ENCODE measurements around the gene NRXN3. TPM values are rescaled to one million over a fixed set of nuclear protein-coding genes. Genes with fewer than 3 reads are reported as not detected.

The NRXN3 gene
- polyA plus RNA-seq, 1 donor (not counting 4 experiments of a cell fraction or from before 2014, with no cell fraction given) = 0.89 TPM

DNA sequence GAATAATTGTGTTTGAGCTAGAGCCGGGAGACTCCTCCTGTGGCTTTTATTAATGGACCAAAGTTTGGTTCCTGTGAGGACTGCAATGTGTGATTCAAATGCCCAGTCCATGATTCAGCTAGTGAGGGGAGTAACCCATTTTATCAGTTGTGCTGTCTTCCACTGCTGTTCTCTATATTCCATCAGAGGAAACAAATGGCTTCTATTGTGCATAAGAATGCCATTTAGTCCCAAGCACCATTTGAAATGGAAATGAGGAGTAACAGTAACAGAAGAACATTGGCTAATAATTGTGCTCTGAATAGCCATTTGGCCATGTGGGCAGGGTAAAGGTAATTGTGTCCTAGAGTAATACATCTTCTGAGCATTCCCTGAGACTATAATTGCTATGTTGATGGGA lies 1398.4 kb downstream of the NRXN3 start:
- Histone ChIP-seq H3K9ac (ENCODE audit: control insufficient read depth, extremely low read depth, insufficient read depth, low read length) (no peak overlapping the region), H3K79me2 (ENCODE audit: control insufficient read depth, insufficient read depth, low read length) (no peaks in the 10 kb centered on the region), H3K9me3 (ENCODE audit: control insufficient read depth, low read depth, low read length) (no peaks in the 10 kb centered on the region), H3K27ac (ENCODE audit: control insufficient read depth, insufficient read depth, low read length) (no peak overlapping the region), H3K36me3 (ENCODE audit: control insufficient read depth in 2 of 2, extremely low read depth in 1 of 2, insufficient read depth in 2 of 2, low read length in 2 of 2) (no peaks in the 10 kb centered on the region), H3K4me1 (ENCODE audit: control insufficient read depth, extremely low read depth, insufficient read depth, low read length) (no peaks in the 10 kb centered on the region), H4K20me1 (ENCODE audit: control insufficient read depth, extremely low read depth, insufficient read depth, low read length) (no peaks in the 10 kb centered on the region), H3K4me3 (ENCODE audit: control insufficient read depth in 2 of 3, extremely low read depth in 1 of 3, insufficient read depth in 2 of 3, low read depth in 1 of 3, low read length in 3 of 3) (no peak overlapping the region), H3K9me1 (ENCODE audit: control insufficient read depth, extremely low read depth, insufficient read depth, low read length) (no peaks in the 10 kb centered on the region), H2AFZ (ENCODE audit: control insufficient read depth, low read length) (no peak overlapping the region), H3K27me3 (ENCODE audit: control insufficient read depth, extremely low read depth, insufficient read depth, low read length) (no peaks in the 10 kb centered on the region), H3K4me2 (ENCODE audit: control insufficient read depth, extremely low read depth, insufficient read depth, low read depth, low read length) (no peak overlapping the region)
- no peak for DNase-seq (ENCODE audit: low read depth, low spot score)
- no peak for FAIRE-seq
- TF ChIP-seq EZH2 (IDR thresholded peaks at IDR 0.05; ENCODE audit: low read length) = no peak
- TF ChIP-seq, protein P1, sequence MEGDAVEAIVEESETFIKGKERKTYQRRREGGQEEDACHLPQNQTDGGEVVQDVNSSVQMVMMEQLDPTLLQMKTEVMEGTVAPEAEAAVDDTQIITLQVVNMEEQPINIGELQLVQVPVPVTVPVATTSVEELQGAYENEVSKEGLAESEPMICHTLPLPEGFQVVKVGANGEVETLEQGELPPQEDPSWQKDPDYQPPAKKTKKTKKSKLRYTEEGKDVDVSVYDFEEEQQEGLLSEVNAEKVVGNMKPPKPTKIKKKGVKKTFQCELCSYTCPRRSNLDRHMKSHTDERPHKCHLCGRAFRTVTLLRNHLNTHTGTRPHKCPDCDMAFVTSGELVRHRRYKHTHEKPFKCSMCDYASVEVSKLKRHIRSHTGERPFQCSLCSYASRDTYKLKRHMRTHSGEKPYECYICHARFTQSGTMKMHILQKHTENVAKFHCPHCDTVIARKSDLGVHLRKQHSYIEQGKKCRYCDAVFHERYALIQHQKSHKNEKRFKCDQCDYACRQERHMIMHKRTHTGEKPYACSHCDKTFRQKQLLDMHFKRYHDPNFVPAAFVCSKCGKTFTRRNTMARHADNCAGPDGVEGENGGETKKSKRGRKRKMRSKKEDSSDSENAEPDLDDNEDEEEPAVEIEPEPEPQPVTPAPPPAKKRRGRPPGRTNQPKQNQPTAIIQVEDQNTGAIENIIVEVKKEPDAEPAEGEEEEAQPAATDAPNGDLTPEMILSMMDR (optimal IDR thresholded peaks at IDR 0.05 in 1 of 3, IDR thresholded peaks at IDR 0.05 in 1 of 3, conservative IDR thresholded peaks at IDR 0.05 in 1 of 3; ENCODE audit: extremely low read depth in 1 of 3, insufficient read depth in 2 of 3, low read length in 3 of 3) = no peak
- dilution Hi-C loops (cut with MboI; ENCODE audit: extremely low pct_ligation_motif_present, low sequenced_read_pairs) = no loop called here

DNA sequence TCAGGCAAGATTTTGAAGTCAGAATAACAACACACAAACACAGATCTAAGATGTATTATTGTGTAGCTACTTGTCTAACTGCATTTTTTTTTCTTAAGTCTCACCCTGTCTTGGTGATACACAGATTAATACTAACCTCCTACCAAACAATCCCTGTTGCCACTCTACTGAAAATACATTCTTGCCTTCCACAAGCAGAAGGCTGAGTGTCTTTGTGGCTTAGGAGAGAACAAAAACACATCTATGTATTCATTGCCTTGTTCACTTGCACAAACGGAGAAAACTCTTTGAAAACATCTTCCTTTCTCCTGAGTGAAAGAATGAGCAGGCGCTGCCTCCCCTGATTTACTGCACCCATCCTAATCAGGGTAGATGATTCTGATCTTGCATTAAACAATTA lies 1398.9 kb downstream of the NRXN3 start:
- Histone ChIP-seq H3K4me1 (ENCODE audit: control insufficient read depth, extremely low read depth, insufficient read depth, low read length) (no peaks in the 10 kb centered on the region), H3K9me1 (ENCODE audit: control insufficient read depth, extremely low read depth, insufficient read depth, low read length) (no peaks in the 10 kb centered on the region), H3K4me2 (ENCODE audit: control insufficient read depth, extremely low read depth, insufficient read depth, low read depth, low read length) (no peak overlapping the region), H4K20me1 (ENCODE audit: control insufficient read depth, extremely low read depth, insufficient read depth, low read length) (no peaks in the 10 kb centered on the region), H2AFZ (ENCODE audit: control insufficient read depth, low read length) (no peak overlapping the region), H3K9me3 (ENCODE audit: control insufficient read depth, low read depth, low read length) (no peaks in the 10 kb centered on the region), H3K27ac (ENCODE audit: control insufficient read depth, insufficient read depth, low read length) (no peak overlapping the region), H3K4me3 (ENCODE audit: control insufficient read depth in 2 of 3, extremely low read depth in 1 of 3, insufficient read depth in 2 of 3, low read depth in 1 of 3, low read length in 3 of 3) (no peak overlapping the region), H3K79me2 (ENCODE audit: control insufficient read depth, insufficient read depth, low read length) (no peaks in the 10 kb centered on the region), H3K9ac (ENCODE audit: control insufficient read depth, extremely low read depth, insufficient read depth, low read length) (no peak overlapping the region), H3K36me3 (ENCODE audit: control insufficient read depth in 2 of 2, extremely low read depth in 1 of 2, insufficient read depth in 2 of 2, low read length in 2 of 2) (no peaks in the 10 kb centered on the region), H3K27me3 (ENCODE audit: control insufficient read depth, extremely low read depth, insufficient read depth, low read length) (no peaks in the 10 kb centered on the region)
- FAIRE-seq (no peak), DNase-seq (ENCODE audit: low read depth, low spot score) (no peak)
- dilution Hi-C loops (cut with MboI; ENCODE audit: extremely low pct_ligation_motif_present, low sequenced_read_pairs) = no loop called here
- no peak for TF ChIP-seq EZH2 (IDR thresholded peaks at IDR 0.05; ENCODE audit: low read length)
- TF ChIP-seq, protein P1 (optimal IDR thresholded peaks at IDR 0.05 in 1 of 3, IDR thresholded peaks at IDR 0.05 in 1 of 3, conservative IDR thresholded peaks at IDR 0.05 in 1 of 3; ENCODE audit: extremely low read depth in 1 of 3, insufficient read depth in 2 of 3, low read length in 3 of 3) = no peak
